PC-3 (cell line): Measurements from ENCODE around the gene TBL3. TPM values are rescaled to one million over a fixed set of nuclear protein-coding genes. Genes with fewer than 3 reads are reported as not detected.

Source experiments
- ATAC-seq: fragments of 200-7000 bp; cut with Tn5 transposase; 2 replicates; pipeline ENCODE4 v1.9.1; 2020; ENCODE audit warnings: mild to moderate bottlenecking, moderate library complexity
- BruUV-seq: library from RNA; stranded (reverse); fragments of 400-500 nt; replicated peaks from 2 replicates; lab custom pipeline; 2021; lab: Mats Ljungman, UMichigan
- CTCF ChIA-PET: fragments of 300-600 bp; sonication (Branson Sonifier 250); formaldehyde crosslinking; loops from one replicate; lab custom pipeline; 2022; ENCODE audit warnings: antibody characterized with exemption; lab: Charles Lee
- POLR2A ChIA-PET: fragments of 300-600 bp; sonication (Branson Sonifier 250); formaldehyde crosslinking; loops from one replicate; lab custom pipeline; 2022; ENCODE audit warnings: antibody characterized with exemption; ENCODE audit not compliant: unreplicated experiment; lab: Charles Lee
- DNase-seq: peaks from one replicate; pipeline ENCODE4 v3.0.0-alpha.2; 2015
- H2AFZ ChIP-seq: fragments of 300-600 bp; sonication (generic); 2 replicates; pipeline ENCODE4 v1.6.0; 2016; ENCODE audit warnings: antibody characterized with exemption, low read length
- H3F3A ChIP-seq: fragments of 300-600 bp; sonication (generic); one replicate; pipeline ENCODE4 v1.6.0; 2017; ENCODE audit warnings: antibody characterized with exemption, low read length, control low read depth, mild to moderate bottlenecking; ENCODE audit not compliant: unreplicated experiment
- H3K27ac ChIP-seq: fragments of 300-600 bp; sonication (generic); 2 replicates; pipeline ENCODE4 v1.5.1; 2016; ENCODE audit warnings: mild to moderate bottlenecking, low read length
- H3K27me3 ChIP-seq: fragments of 300-600 bp; sonication (generic); 2 replicates; pipeline ENCODE4 v1.6.1; 2016; ENCODE audit warnings: low read length, mixed read lengths
- H3K36me3 ChIP-seq: fragments of 300-600 bp; sonication (generic); 2 replicates; pipeline ENCODE4 v1.6.1; 2016; ENCODE audit warnings: low read depth, mixed run types, low read length, mixed read lengths
- H3K4me1 ChIP-seq: fragments of 300-600 bp; sonication (generic); 2 replicates; pipeline ENCODE4 v1.5.1; 2016; ENCODE audit warnings: low read length; ENCODE audit not compliant: insufficient read depth
- H3K4me2 ChIP-seq: fragments of 300-600 bp; sonication (generic); 2 replicates; pipeline ENCODE4 v1.6.0; 2016; ENCODE audit warnings: low read length
- H3K4me3 ChIP-seq: fragments of 300-600 bp; sonication (generic); 2 replicates; pipeline ENCODE4 v1.5.1; 2016; ENCODE audit warnings: mild to moderate bottlenecking, low read length, mixed read lengths
- H3K79me2 ChIP-seq: fragments of 300-600 bp; sonication (generic); 2 replicates; pipeline ENCODE4 v1.6.1; 2017; ENCODE audit warnings: low read length, mixed read lengths
- H3K9ac ChIP-seq: fragments of 300-600 bp; sonication (generic); 2 replicates; pipeline ENCODE4 v1.6.0; 2016; ENCODE audit warnings: mild to moderate bottlenecking, low read length
- H3K9me2 ChIP-seq: fragments of 300-600 bp; sonication (generic); replicated peaks from 2 replicates; pipeline ENCODE4 v1.6.1; 2016; ENCODE audit warnings: mixed run types, low read length, mixed read lengths
- H3K9me3 ChIP-seq: fragments of 300-600 bp; sonication (generic); 2 replicates; pipeline ENCODE4 v1.6.1; 2016; ENCODE audit warnings: low read length, mixed read lengths
- H4K20me1 ChIP-seq: fragments of 300-600 bp; sonication (generic); 2 replicates; pipeline ENCODE4 v1.6.1; 2016; ENCODE audit warnings: low read length, mixed read lengths
- CTCF ChIP-seq: fragments of 300-600 bp; sonication (generic); conservative IDR thresholded peaks from 2 replicates; pipeline ENCODE4 v1.5.1; 2017; ENCODE audit warnings: antibody characterized with exemption, low read depth, mild to moderate bottlenecking, low read length
- EZH2 ChIP-seq: fragments of 300-600 bp; sonication (generic); IDR thresholded peaks from one replicate; pipeline ENCODE4 v1.6.1; 2017; ENCODE audit warnings: antibody characterized with exemption, mild to moderate bottlenecking, low read length; ENCODE audit not compliant: unreplicated experiment
- EZH2phosphoT487 ChIP-seq: fragments of 300-600 bp; sonication (generic); IDR thresholded peaks from 2 replicates; pipeline ENCODE4 v1.6.1; 2018; ENCODE audit warnings: mild to moderate bottlenecking, antibody characterized with exemption, low read length, borderline replicate concordance
- intact Hi-C: fragments of 100-400 bp; cut with micrococcal nuclease; formaldehyde crosslinking; loops from 2 replicates; pipeline ENCODE4 v1.9.0; 2023
- total RNA-seq: library from RNA; depleted of rRNA; stranded (reverse); fragments of >200 nt; gene quantifications from 2 replicates; pipeline ENCODE4 v1.2.3, GENCODE V29; 2014

Gene TBL3
- total RNA-seq, 1 experiment from 2014 or later = 71.5 TPM

- no peaks in the 10 kb centered on the region for H3K9me2 ChIP-seq
- H3K36me3 ChIP-seq = no peaks in the 10 kb centered on the region; the same call in 1 of the 2 replicates
- H3K27ac ChIP-seq = no peak overlapping the region
- POLR2A ChIA-PET = interaction anchor here (0.6 kb wide), 1 partner anchor 17 kb away, joined by 9 read pairs; the partner anchor contains the start of gene RPS2
- H3K4me1 ChIP-seq = peaks cover 47% of the 10 kb centered on the region
- H3K9ac ChIP-seq = no peak overlapping the region
- no peak overlapping the region for H3K4me2 ChIP-seq
- H4K20me1 ChIP-seq = no peaks in the 10 kb centered on the region
- no TSS peak for BruUV-seq
- ATAC-seq (peak; percentile 3; the same call in 1 of the 2 replicates), DNase-seq (peak; percentile 56)
- no peak for TF ChIP-seq EZH2phosphoT487
- no peak for TF ChIP-seq EZH2
- no peak for TF ChIP-seq CTCF
- intact Hi-C loops = no loop called here
- H3K9me3 ChIP-seq = no peaks in the 10 kb centered on the region
- CTCF ChIA-PET = no interaction called here
- no peak overlapping the region for H3K4me3 ChIP-seq
- H3F3A ChIP-seq = peaks cover 3% of the 10 kb centered on the region
- H2AFZ ChIP-seq = no peak overlapping the region
- H3K27me3 ChIP-seq = no peaks in the 10 kb centered on the region
- peaks cover 19% of the 10 kb centered on the region for H3K79me2 ChIP-seq
Measured at GRCh38 chr16:1982013-1982433, 10.2 kb downstream of the TBL3 start.

GRCh38 chr16:1982991-1983543 is 11.2 kb downstream of the TBL3 start:
- Histone ChIP-seq H3K36me3 (no peaks in the 10 kb centered on the region; the same call in 1 of the 2 replicates), H3K9ac (no peak overlapping the region), H3K4me3 (peak overlapping the region; percentile 90), H4K20me1 (no peaks in the 10 kb centered on the region), H3K9me2 (no peaks in the 10 kb centered on the region), H2AFZ (no peak overlapping the region), H3K27ac (no peak overlapping the region), H3K27me3 (no peaks in the 10 kb centered on the region), H3K9me3 (no peaks in the 10 kb centered on the region), H3K4me1 (peaks cover 47% of the 10 kb centered on the region), H3K79me2 (peaks cover 19% of the 10 kb centered on the region), H3K4me2 (peak overlapping the region; percentile 95), H3F3A (peaks cover 3% of the 10 kb centered on the region)
- intact Hi-C loops = no loop called here
- no peak for ATAC-seq
- DNase-seq = no peak
- ChIA-PET POLR2A (no interaction called here), CTCF (no interaction called here)
- TF ChIP-seq CTCF = no peak
- no peak for TF ChIP-seq EZH2
- TF ChIP-seq EZH2phosphoT487 = no peak
- BruUV-seq = no TSS peak
